Prostate gland (tissue), 2 donors: ENCODE data around the gene OR51B6.

Source experiments
- CTCF ChIP-seq, 4 experiments: fragments of 200-600 bp in 2 of 4; fragments of 450-650 bp in 2 of 4; sonication (generic) in 2 of 4; IDR thresholded peaks; 1 replicate in 3 of 4; 2 replicates in 1 of 4; pipeline ENCODE4 v1.5.1; 2016 to 2019; ENCODE audit warnings: antibody characterized with exemption in 4 of 4, mild to moderate bottlenecking in 2 of 4, moderate library complexity in 2 of 4
- POLR2A ChIP-seq: fragments of 450-650 bp; IDR thresholded peaks from one replicate; pipeline ENCODE4 v1.6.1; 2016; ENCODE audit warnings: antibody characterized with exemption, mild to moderate bottlenecking
- POLR2AphosphoS5 ChIP-seq: sonication (generic); formaldehyde crosslinking; IDR thresholded peaks from one replicate; pipeline ENCODE4 v1.6.1; 2017; ENCODE audit warnings: antibody characterized with exemption

- TF ChIP-seq CTCF (IDR thresholded peaks at IDR 0.05) (no peak), POLR2A (no peak), POLR2AphosphoS5 (no peak)
Measured at GRCh38 chr11:5304046-5304445, 47.3 kb upstream of the OR51B6 start.
